ENCODE results near the gene FGFRL1. TPM values are rescaled to one million over a fixed set of nuclear protein-coding genes. Genes with fewer than 3 reads are reported as not detected.

Gene FGFRL1
- total RNA-seq, 1 experiment from 2014 or later = 33.5 TPM

GRCh38 chr4:1049591-1049905 is 38.1 kb downstream of the FGFRL1 start:
- TF ChIP-seq CTCF (IDR thresholded peaks at IDR 0.05; ENCODE audit: unreplicated experiment) = no peak
- Mint-ChIP-seq H3K4me1 (ENCODE audit: insufficient read depth, unreplicated experiment) (peaks cover 6% of the 10 kb centered on the region), H3K36me3 (ENCODE audit: insufficient read depth, unreplicated experiment) (no peaks in the 10 kb centered on the region), H3K4me3 (ENCODE audit: unreplicated experiment) (no peak overlapping the region), H3K27me3 (ENCODE audit: insufficient read depth, unreplicated experiment) (peaks cover 30% of the 10 kb centered on the region), H3K9me3 (ENCODE audit: unreplicated experiment) (no peaks in the 10 kb centered on the region), H3K27ac (ENCODE audit: low read depth, unreplicated experiment) (no peak overlapping the region)
- ChIA-PET POLR2A (no interaction called here), CTCF (interaction anchor here (0.6 kb wide), 1 partner anchor 9 kb away, joined by 3 read pairs; no protein-coding TSS in a partner anchor)
- DNase-seq (ENCODE audit: unreplicated experiment) = no peak
- intact Hi-C loops (cut with micrococcal nuclease) = no loop called here
- BruUV-seq (replicated peaks) = no TSS peak

- Mint-ChIP-seq H3K4me1 (ENCODE audit: insufficient read depth, unreplicated experiment) (peaks cover 6% of the 10 kb centered on the region), H3K27ac (ENCODE audit: low read depth, unreplicated experiment) (no peak overlapping the region), H3K36me3 (ENCODE audit: insufficient read depth, unreplicated experiment) (no peaks in the 10 kb centered on the region), H3K4me3 (ENCODE audit: unreplicated experiment) (no peak overlapping the region), H3K9me3 (ENCODE audit: unreplicated experiment) (no peaks in the 10 kb centered on the region), H3K27me3 (ENCODE audit: insufficient read depth, unreplicated experiment) (peaks cover 30% of the 10 kb centered on the region)
- POLR2A ChIA-PET = interaction anchor here (0.6 to 0.9 kb wide), 2 partner anchors 12 to 18 kb away, joined by 3 to 4 read pairs; no protein-coding TSS in a partner anchor
- no TSS peak for BruUV-seq (replicated peaks)
- TF ChIP-seq CTCF (IDR thresholded peaks at IDR 0.05; ENCODE audit: unreplicated experiment) = peak; percentile 22
- intact Hi-C loops (cut with micrococcal nuclease) = no loop called here
- CTCF ChIA-PET = no interaction called here
- DNase-seq (ENCODE audit: unreplicated experiment) = no peak
These were observed 39.2 kb downstream of the FGFRL1 start for GRCh38 chr4:1050486-1051213.

GRCh38 chr4:1051472-1051871 is 40.0 kb downstream of the FGFRL1 start:
- no peaks in the 10 kb centered on the region for H3K36me3 Mint-ChIP-seq (ENCODE audit: insufficient read depth, unreplicated experiment)
- intact Hi-C loops (cut with micrococcal nuclease) = no loop called here
- ChIA-PET POLR2A (interaction anchor here (0.9 to 1.3 kb wide), 2 partner anchors 11 to 41 kb away, joined by 3 read pairs; no protein-coding TSS in a partner anchor), CTCF (interaction anchor here (0.7 kb wide), 1 partner anchor 199 kb away, joined by 3 read pairs; no protein-coding TSS in a partner anchor)
- H3K27me3 Mint-ChIP-seq (ENCODE audit: insufficient read depth, unreplicated experiment) = peaks cover 30% of the 10 kb centered on the region
- BruUV-seq (replicated peaks) = no TSS peak
- no peak overlapping the region for H3K4me3 Mint-ChIP-seq (ENCODE audit: unreplicated experiment)
- peaks cover 6% of the 10 kb centered on the region for H3K4me1 Mint-ChIP-seq (ENCODE audit: insufficient read depth, unreplicated experiment)
- no peak overlapping the region for H3K27ac Mint-ChIP-seq (ENCODE audit: low read depth, unreplicated experiment)
- TF ChIP-seq CTCF (IDR thresholded peaks at IDR 0.05; ENCODE audit: unreplicated experiment) = no peak
- no peak for DNase-seq (ENCODE audit: unreplicated experiment)
- H3K9me3 Mint-ChIP-seq (ENCODE audit: unreplicated experiment) = no peaks in the 10 kb centered on the region

GRCh38 chr4:1052231-1052671 is 40.8 kb downstream of the FGFRL1 start:
- Mint-ChIP-seq H3K27me3 (ENCODE audit: insufficient read depth, unreplicated experiment) (peaks cover 30% of the 10 kb centered on the region), H3K36me3 (ENCODE audit: insufficient read depth, unreplicated experiment) (no peaks in the 10 kb centered on the region), H3K4me3 (ENCODE audit: unreplicated experiment) (no peak overlapping the region), H3K4me1 (ENCODE audit: insufficient read depth, unreplicated experiment) (peaks cover 6% of the 10 kb centered on the region), H3K9me3 (ENCODE audit: unreplicated experiment) (no peaks in the 10 kb centered on the region), H3K27ac (ENCODE audit: low read depth, unreplicated experiment) (no peak overlapping the region)
- BruUV-seq (replicated peaks) = no TSS peak
- intact Hi-C loops (cut with micrococcal nuclease) = no loop called here
- no peak for DNase-seq (ENCODE audit: unreplicated experiment)
- ChIA-PET POLR2A (interaction anchor here (0.7 to 1.3 kb wide), 2 partner anchors 11 to 41 kb away, joined by 3 read pairs; no protein-coding TSS in a partner anchor), CTCF (interaction anchor here (0.6 to 0.7 kb wide), 2 partner anchors 17 to 198 kb away, joined by 3 read pairs; no protein-coding TSS in a partner anchor)
- TF ChIP-seq CTCF (IDR thresholded peaks at IDR 0.05; ENCODE audit: unreplicated experiment) = no peak

Measured in MCF 10A (cell line).